Caco-2 (cell line): ENCODE results near the gene MRPL49. TPM values are rescaled to one million over a fixed set of nuclear protein-coding genes. Genes with fewer than 3 reads are reported as not detected.
A peak's percentile ranks its signal among the peaks of the same experiment; 100 is the strongest.

Source experiments
- BruUV-seq: library from RNA; stranded (reverse); fragments of 400-500 nt; replicated peaks from 2 replicates; lab custom pipeline; 2021; lab: Mats Ljungman, UMichigan
- CTCF ChIA-PET: fragments of 300-600 bp; sonication (Branson Sonifier 250); formaldehyde crosslinking; loops from one replicate; lab custom pipeline; 2022; ENCODE audit warnings: antibody characterized with exemption; lab: Charles Lee
- POLR2A ChIA-PET: fragments of 300-600 bp; sonication (Branson Sonifier 250); formaldehyde crosslinking; loops from one replicate; lab custom pipeline; 2022; ENCODE audit warnings: antibody characterized with exemption; lab: Charles Lee
- DNase-seq, 2 experiments: peaks; one replicate each; pipeline versions ENCODE4 v3.0.0 to v3.0.0-alpha.2; 2020 to 2022
- H3K27me3 ChIP-seq: replicated peaks from 2 replicates; pipeline ENCODE4 v1.6.0; 2011; ENCODE audit warnings: low read length; ENCODE audit not compliant: control insufficient read depth, insufficient read depth
- H3K36me3 ChIP-seq: 2 replicates; pipeline ENCODE4 v1.5.1; 2011; ENCODE audit warnings: low read length; ENCODE audit not compliant: control insufficient read depth, insufficient read depth
- H3K4me1 ChIP-seq: fragments of 250-450 bp; sonication (Bioruptor Pico); 2 replicates; pipeline ENCODE4 v1.5.1; 2020; ENCODE audit warnings: mild to moderate bottlenecking
- H3K4me3 ChIP-seq: 2 replicates; pipeline ENCODE4 v1.5.1; 2011; ENCODE audit warnings: low read depth, mild to moderate bottlenecking, control low read depth, low read length
- H3K9me3 ChIP-seq: fragments of 250-450 bp; sonication (Bioruptor Pico); 2 replicates; pipeline ENCODE4 v1.5.1; 2020; ENCODE audit warnings: mild to moderate bottlenecking, moderate library complexity
- H3K27ac Mint-ChIP-seq: one replicate; pipeline ENCODE4 v1.8.0; 2022; ENCODE audit warnings: mixed read lengths; ENCODE audit not compliant: unreplicated experiment
- H3K27me3 Mint-ChIP-seq: one replicate; pipeline ENCODE4 v1.8.0; 2022; ENCODE audit warnings: mixed read lengths; ENCODE audit not compliant: insufficient read depth, unreplicated experiment
- H3K36me3 Mint-ChIP-seq: one replicate; pipeline ENCODE4 v1.8.0; 2022; ENCODE audit warnings: mild to moderate bottlenecking, mixed read lengths; ENCODE audit not compliant: insufficient read depth, unreplicated experiment
- H3K4me1 Mint-ChIP-seq: one replicate; pipeline ENCODE4 v1.8.0; 2022; ENCODE audit warnings: low read depth, mixed read lengths; ENCODE audit not compliant: unreplicated experiment
- H3K4me3 Mint-ChIP-seq: one replicate; pipeline ENCODE4 v1.8.0; 2022; ENCODE audit warnings: mild to moderate bottlenecking, moderate library complexity, mixed read lengths; ENCODE audit not compliant: unreplicated experiment
- H3K9me3 Mint-ChIP-seq: one replicate; pipeline ENCODE4 v1.8.0; 2022; ENCODE audit warnings: mixed read lengths; ENCODE audit not compliant: unreplicated experiment
- intact Hi-C: fragments of 100-400 bp; cut with micrococcal nuclease; formaldehyde crosslinking; loops from one replicate; pipeline ENCODE4 v1.10.0; 2022; ENCODE audit not compliant: unreplicated experiment
- total RNA-seq: library from RNA; stranded (reverse); gene quantifications from 2 replicates; pipeline ENCODE4 v1.2.3, GENCODE V29; 2022
- TF ChIP-seq, protein P1 (sequence below), 2 experiments: fragments of 200-600 bp in 1 of 2; IDR thresholded peaks; 1 replicate in 1 of 2; 2 replicates in 1 of 2; pipeline versions ENCODE4 v1.5.1 to v1.8.0; 2011 to 2022; ENCODE audit warnings: antibody characterized with exemption in 1 of 2, control low read depth in 1 of 2, inconsistent platforms in 1 of 2, low read depth in 1 of 2, low read length in 1 of 2, mild to moderate bottlenecking in 1 of 2, moderate library complexity in 1 of 2; ENCODE audit not compliant: insufficient read depth in 1 of 2, severe bottlenecking in 1 of 2, unreplicated experiment in 1 of 2

MRPL49 gene
- total RNA-seq, 1 experiment from 2014 or later: 95.1 TPM

DNA sequence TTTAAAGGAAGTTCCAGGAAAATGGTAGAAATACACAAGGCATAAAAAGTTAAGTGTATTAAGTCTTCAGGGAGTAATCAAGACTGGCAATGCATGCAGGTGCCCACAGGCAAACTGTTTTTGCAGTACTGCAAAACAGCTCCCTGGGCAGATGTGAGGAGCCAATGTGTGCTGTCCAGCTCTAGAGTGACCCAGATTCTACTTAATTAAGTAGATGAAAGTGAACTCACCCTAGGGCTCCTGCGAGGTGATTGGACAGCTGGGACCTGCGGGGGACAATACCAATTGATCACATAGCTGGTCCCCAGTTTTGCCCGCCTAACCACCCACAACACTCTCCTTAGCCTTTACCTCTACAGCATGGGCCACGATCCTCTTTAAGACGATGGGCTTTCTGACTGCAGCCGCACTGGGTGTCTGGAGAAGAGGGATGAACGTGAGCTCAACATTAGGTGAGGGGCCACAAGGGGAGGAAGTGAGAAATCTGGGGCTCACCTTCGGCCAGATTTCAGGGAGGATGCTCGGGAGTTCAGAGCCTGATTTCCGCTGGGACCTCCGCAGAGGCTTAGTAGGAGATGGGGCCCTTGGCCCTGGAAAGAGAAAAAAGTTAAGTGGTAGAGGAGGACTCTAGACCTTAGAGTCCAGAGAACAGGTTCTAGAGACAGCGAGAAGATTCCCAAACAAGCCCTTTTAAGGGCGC is 38.8 kb upstream of the MRPL49 start:
- Histone ChIP-seq H3K4me3 (peak overlapping the region; percentile 58), H3K27me3 (no peaks in the 10 kb centered on the region), H3K9me3 (no peaks in the 10 kb centered on the region), H3K4me1 (peaks cover 16% of the 10 kb centered on the region; the same call in 1 of the 2 replicates), H3K36me3 (peaks cover 4% of the 10 kb centered on the region; the same call in 1 of the 2 replicates)
- H3K27me3 Mint-ChIP-seq: no peaks in the 10 kb centered on the region
- BruUV-seq: no TSS peak
- peak overlapping the region; percentile 98 for H3K27ac Mint-ChIP-seq
- ChIA-PET CTCF (interaction anchor here (0.9 kb wide), 1 partner anchor 69 kb away, joined by 3 read pairs; the partner anchor contains the start of gene ARL2), POLR2A (no interaction called here)
- H3K9me3 Mint-ChIP-seq: no peaks in the 10 kb centered on the region
- peaks cover 24% of the 10 kb centered on the region for H3K4me1 Mint-ChIP-seq
- peak overlapping the region; percentile 85 for H3K4me3 Mint-ChIP-seq
- DNase-seq: no peak
- H3K36me3 Mint-ChIP-seq: peaks cover 63% of the 10 kb centered on the region
- intact Hi-C loops: loop anchor here (5.0 kb wide), 1 partner anchor 56 kb away; the partner anchor contains the start of gene SNX15
- TF ChIP-seq, protein P1, sequence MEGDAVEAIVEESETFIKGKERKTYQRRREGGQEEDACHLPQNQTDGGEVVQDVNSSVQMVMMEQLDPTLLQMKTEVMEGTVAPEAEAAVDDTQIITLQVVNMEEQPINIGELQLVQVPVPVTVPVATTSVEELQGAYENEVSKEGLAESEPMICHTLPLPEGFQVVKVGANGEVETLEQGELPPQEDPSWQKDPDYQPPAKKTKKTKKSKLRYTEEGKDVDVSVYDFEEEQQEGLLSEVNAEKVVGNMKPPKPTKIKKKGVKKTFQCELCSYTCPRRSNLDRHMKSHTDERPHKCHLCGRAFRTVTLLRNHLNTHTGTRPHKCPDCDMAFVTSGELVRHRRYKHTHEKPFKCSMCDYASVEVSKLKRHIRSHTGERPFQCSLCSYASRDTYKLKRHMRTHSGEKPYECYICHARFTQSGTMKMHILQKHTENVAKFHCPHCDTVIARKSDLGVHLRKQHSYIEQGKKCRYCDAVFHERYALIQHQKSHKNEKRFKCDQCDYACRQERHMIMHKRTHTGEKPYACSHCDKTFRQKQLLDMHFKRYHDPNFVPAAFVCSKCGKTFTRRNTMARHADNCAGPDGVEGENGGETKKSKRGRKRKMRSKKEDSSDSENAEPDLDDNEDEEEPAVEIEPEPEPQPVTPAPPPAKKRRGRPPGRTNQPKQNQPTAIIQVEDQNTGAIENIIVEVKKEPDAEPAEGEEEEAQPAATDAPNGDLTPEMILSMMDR (IDR thresholded peaks at IDR 0.05; ENCODE audit: insufficient read depth in 1 of 2, low read depth in 1 of 2, low read length in 1 of 2, severe bottlenecking in 1 of 2, unreplicated experiment in 1 of 2): no peak

DNA sequence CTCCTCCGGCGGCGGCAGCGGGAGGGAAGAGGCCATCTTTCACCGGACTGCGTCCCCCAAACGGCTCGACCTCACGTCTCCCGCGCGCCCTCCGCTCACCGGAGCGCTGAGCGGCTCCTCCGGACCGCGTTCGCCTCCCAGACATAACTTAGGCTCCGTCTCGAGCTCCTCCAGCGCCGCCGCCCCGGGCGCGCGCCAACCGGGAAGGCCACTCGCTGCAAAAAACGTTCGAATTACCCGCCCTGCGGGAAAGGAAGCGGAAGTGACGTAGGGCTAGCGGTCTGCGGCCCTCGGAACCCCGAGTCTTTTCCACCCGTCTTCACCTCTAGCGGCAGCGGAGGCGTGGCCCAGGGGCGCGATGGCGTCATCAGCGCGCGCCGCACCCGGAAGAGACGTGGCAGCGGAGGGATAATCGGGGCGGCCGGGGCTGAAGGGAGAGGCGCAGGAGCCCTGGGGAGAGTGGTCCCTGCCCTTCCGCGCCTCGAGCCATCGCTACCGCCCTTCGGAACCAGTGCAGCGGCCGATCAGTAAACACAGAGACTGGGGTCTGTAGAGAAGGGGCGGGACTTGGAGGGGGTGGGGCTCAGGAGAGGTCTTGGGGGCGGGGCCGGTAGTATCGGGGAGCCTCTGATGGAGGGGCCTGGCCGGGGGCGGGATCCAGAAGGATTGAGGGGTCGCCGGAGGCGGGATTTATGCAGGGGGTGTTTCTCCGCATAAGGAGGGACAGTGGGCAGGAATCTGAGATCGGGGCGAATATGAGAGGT is 38.1 kb upstream of the MRPL49 start, which contains the start of the genes CDCA5 and ZFPL1:
CDCA5 (minus strand) TSS at position 207 of the 764 bp plus-strand sequence; CDS start at position 145, 62 bp downstream.
ZFPL1 (plus strand) TSS at position 389 of the 764 bp plus-strand sequence. CDS start 477 bp downstream, outside the sequence.
- Histone ChIP-seq H3K9me3 (no peaks in the 10 kb centered on the region), H3K4me3 (peak within 1 kb of the TSS; percentile 58), H3K4me1 (peaks cover 16% of the 10 kb centered on the region; the same call in 1 of the 2 replicates), H3K36me3 (peaks cover 4% of the 10 kb centered on the region; the same call in 1 of the 2 replicates), H3K27me3 (no peaks in the 10 kb centered on the region)
- no peaks in the 10 kb centered on the region for H3K27me3 Mint-ChIP-seq
- no peaks in the 10 kb centered on the region for H3K9me3 Mint-ChIP-seq
- intact Hi-C loops: loop anchor here (5.0 kb wide), 1 partner anchor 57 kb away; the partner anchor contains the start of gene SNX15
- no TSS peak for BruUV-seq
- peaks cover 17% of the 10 kb centered on the region for H3K4me1 Mint-ChIP-seq
- CTCF ChIA-PET: interaction anchor here (0.9 kb wide), 1 partner anchor 70 kb away, joined by 3 read pairs; the partner anchor contains the start of gene ARL2
- peaks cover 62% of the 10 kb centered on the region for H3K36me3 Mint-ChIP-seq
- DNase-seq: peak; percentile 96 to 97
- TF ChIP-seq, protein P1 (IDR thresholded peaks at IDR 0.05; ENCODE audit: insufficient read depth in 1 of 2, low read depth in 1 of 2, low read length in 1 of 2, severe bottlenecking in 1 of 2, unreplicated experiment in 1 of 2): no peak
- peak within 1 kb of the TSS; percentile 98 for H3K27ac Mint-ChIP-seq
- POLR2A ChIA-PET: no interaction called here
- peak within 1 kb of the TSS; percentile 85 for H3K4me3 Mint-ChIP-seq
